GM12874 (cell line): ENCODE data around the gene PTPRG.

Source experiments
- TF ChIP-seq, protein P1 (sequence below): IDR thresholded peaks from 2 replicates; pipeline ENCODE4 v1.5.1; 2011; ENCODE audit warnings: low read depth, mild to moderate bottlenecking, control low read depth, low read length, moderate library complexity; ENCODE audit not compliant: insufficient read depth

Gene PTPRG

DNA sequence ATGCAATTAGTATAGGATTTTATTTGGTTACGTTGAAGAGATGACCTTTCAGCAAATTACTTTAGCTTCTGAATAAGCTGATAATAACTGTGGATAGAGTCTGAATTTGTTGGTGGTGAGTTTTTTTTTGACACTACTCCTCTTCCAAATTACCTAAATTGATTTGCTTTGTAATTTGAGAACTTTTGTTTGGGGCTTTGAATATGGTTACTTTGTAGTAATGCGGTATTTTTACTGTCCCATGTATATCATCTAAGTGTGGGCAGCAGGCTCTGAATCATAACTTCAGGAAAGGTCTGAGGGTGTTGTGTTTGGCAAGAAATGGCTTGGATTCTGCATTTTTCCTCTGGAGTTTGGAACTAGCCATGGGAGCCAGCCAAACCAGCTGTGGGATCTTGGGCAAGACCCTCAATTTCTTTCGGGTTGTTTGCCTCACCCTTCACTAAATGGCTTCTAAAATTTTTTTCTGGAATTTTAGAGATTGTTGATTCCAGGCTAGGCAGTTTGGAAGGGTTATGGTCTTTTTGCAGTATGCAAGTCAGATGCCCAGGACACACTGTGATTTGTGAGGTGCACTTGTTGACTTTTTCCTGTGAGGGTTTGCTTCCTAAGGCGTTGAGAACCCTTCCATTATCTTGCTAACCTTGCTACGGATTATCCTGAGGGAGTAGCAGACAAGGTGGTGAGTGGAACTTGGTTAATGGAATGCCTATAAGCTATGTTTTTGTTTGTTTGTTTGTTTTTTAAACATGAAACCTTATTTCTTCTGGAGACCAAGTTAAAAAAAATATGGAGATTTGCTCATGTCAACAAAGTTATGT lies 10.4 kb downstream of the PTPRG start:
- TF ChIP-seq, protein P1, sequence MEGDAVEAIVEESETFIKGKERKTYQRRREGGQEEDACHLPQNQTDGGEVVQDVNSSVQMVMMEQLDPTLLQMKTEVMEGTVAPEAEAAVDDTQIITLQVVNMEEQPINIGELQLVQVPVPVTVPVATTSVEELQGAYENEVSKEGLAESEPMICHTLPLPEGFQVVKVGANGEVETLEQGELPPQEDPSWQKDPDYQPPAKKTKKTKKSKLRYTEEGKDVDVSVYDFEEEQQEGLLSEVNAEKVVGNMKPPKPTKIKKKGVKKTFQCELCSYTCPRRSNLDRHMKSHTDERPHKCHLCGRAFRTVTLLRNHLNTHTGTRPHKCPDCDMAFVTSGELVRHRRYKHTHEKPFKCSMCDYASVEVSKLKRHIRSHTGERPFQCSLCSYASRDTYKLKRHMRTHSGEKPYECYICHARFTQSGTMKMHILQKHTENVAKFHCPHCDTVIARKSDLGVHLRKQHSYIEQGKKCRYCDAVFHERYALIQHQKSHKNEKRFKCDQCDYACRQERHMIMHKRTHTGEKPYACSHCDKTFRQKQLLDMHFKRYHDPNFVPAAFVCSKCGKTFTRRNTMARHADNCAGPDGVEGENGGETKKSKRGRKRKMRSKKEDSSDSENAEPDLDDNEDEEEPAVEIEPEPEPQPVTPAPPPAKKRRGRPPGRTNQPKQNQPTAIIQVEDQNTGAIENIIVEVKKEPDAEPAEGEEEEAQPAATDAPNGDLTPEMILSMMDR = no peak

DNA sequence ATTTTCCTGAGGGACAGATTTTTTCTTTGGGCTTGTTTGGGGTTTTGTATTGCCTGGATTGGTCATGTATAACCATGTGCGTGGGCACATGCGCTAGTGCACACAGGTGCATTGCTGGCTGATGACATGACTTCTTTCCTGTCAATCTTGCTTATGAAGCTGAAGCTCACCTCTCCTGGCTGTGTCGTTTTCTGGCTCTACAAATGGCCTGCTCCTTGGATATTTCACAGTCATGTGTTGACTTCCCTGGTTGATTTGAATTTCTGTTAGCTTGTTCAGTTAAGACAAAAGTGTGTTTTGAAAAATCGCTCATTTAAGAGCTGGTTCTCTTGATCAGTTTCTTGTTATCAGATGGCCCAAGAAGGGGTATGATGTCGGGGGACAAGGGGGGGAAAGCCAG lies 11.5 kb downstream of the PTPRG start:
- TF ChIP-seq, protein P1 = no peak

DNA sequence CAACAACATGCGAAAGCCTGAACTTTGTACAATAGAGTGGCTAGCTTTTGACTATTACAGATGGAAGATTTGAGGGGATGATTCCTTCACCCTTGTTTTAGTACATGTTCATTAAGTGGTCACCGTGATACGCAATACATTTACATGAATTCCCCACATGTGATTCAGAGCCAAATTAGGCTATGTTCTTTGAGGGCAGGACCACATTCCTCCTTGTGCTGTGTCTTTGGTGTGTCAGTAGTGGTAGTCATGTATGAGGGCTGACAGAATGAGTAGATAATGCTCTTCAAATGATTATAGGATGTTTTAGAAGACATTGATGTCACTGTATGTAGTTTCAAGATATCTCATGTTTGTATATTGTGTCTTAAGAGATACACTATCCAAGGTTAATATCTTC lies 12.1 kb downstream of the PTPRG start:
- TF ChIP-seq, protein P1 = no peak

DNA sequence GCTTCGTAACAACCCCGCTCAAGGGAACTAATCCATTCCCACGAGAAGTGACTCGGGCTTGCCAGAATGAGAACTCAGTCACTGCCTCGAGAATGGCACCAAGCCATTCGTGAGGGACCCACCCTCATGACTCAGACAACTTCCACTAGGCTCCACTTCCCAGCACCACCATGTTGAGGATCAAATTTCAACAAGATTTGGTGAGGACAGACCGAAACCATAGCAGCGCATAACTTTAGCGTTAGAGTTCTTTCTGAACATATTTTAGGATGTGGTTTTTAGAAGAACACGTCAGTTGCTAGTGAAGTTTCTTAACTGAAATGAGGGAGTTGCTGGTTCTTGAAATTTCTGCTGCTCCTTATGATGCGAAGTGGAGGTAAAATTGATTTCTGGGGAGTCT lies 13.5 kb downstream of the PTPRG start:
- TF ChIP-seq, protein P1 = no peak

DNA sequence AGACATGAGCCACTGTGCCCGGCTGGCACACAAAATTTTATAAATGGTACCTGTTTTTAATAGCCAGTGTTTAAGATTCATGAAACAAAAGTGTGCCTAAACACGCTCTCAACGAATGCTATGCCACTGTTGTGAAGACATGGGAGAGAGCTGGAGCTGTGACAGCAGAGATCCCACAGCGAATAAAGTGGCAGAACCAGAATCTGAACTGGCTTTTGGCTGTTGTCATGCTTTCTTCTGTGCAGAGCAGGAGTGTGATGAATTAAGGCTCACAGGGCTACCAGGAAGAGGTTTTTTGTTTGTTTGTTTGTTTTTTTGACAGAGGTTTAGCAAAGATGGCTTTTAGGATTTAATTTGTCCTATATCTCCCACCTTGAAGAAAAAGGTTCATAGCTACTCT lies 14.5 kb downstream of the PTPRG start:
- TF ChIP-seq, protein P1 = no peak

DNA sequence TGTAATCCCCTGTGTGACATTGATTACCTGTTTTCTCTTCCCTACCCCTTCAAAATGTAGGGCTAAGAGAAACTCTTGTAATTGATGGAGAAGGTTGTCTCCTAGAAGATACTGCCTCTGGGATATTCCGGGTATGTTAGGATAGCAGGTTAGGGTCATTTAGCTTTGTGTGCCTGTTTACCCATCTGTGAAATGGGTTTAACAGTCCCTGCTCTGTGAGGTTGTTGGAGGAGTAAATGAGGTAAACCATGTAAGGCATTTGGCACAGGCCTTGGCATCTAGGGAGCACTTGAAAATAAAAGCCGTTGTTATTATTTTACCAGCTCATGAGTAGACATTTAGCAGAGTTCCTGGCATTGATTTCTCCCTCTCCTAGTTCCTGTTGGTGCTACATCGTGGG lies 16.4 kb downstream of the PTPRG start:
- TF ChIP-seq, protein P1 = no peak

DNA sequence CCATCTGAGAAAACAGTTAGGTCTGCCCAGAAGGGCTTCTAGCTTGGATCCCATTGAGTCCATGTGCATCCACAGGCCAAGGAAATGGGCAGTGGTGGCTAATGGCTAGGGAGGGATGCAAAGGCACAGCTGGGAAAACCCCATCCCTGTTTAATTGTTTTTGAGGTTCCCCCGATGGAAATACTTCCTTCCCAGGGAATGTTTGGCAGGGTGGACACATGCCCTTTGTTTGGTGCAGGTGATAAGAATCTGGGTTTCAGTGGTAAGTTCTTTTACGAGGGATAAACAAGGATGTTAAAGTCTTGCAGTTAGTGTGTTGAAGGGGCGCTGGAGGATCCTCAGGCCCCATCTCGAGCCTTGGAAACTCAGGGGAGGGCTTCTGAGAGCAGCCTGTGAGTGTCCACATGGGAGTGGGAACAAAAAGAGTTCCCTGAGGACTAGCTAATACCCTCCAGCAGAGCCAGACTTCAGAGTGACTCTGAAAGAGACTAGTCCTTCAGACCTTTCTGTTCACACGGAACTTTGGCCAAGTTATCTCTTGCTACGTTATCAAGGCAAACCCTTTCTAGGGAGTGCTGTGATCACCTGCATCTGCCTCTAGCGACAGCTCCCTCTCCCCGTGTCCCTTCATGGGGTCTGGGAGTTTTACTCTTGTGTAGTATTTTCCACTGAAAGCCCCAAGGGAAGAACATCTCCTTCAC lies 17.4 kb downstream of the PTPRG start:
- TF ChIP-seq, protein P1 = no peak
